GM08714 (cell line): ENCODE data around the gene ITGAV.
A peak's percentile ranks its signal among the peaks of the same experiment; 100 is the strongest.

ENCODE experiments used
- H3K4me3 ChIP-seq: fragments of 200-500 bp; sonication (Bioruptor generic); 2 replicates; pipeline ENCODE4 v1.5.1; 2014; ENCODE audit warnings: mild to moderate bottlenecking, low read length, inconsistent platforms
- ZNF274 ChIP-seq: IDR thresholded peaks from 2 replicates; pipeline ENCODE4 v1.6.1; 2012; ENCODE audit warnings: mild to moderate bottlenecking, low read depth, low read length

ITGAV gene

GRCh38 chr2:186695081-186695756, 105.4 kb downstream of the ITGAV start:
- H3K4me3 ChIP-seq: peak overlapping the region; percentile 67

GRCh38 chr2:186696290-186696689, 106.4 kb downstream of the ITGAV start:
- peak overlapping the region; percentile 67; the same call in 1 of the 2 replicates for H3K4me3 ChIP-seq
- TF ChIP-seq ZNF274: no peak

More at GRCh38 chr2:186695081-186695756, 105.4 kb downstream of the ITGAV start:
- TF ChIP-seq ZNF274: no peak

- TF ChIP-seq ZNF274: no peak
- no peak overlapping the region for H3K4me3 ChIP-seq
These were observed 106.9 kb downstream of the ITGAV start for GRCh38 chr2:186696804-186697203.

GRCh38 chr2:186697536-186697935, 107.7 kb downstream of the ITGAV start:
- no peak for TF ChIP-seq ZNF274
- H3K4me3 ChIP-seq: no peak overlapping the region

GRCh38 chr2:186699742-186700141, 109.9 kb downstream of the ITGAV start:
- TF ChIP-seq ZNF274: no peak
- no peak overlapping the region for H3K4me3 ChIP-seq

GRCh38 chr2:186702006-186702405, 112.2 kb downstream of the ITGAV start:
- no peak overlapping the region for H3K4me3 ChIP-seq
- TF ChIP-seq ZNF274: no peak

GRCh38 chr2:186702501-186702900, 112.6 kb downstream of the ITGAV start:
- no peak for TF ChIP-seq ZNF274
- no peak overlapping the region for H3K4me3 ChIP-seq

GRCh38 chr2:186704897-186705296, 115.0 kb downstream of the ITGAV start:
- no peak for TF ChIP-seq ZNF274
- H3K4me3 ChIP-seq: no peak overlapping the region

GRCh38 chr2:186709529-186710450, 119.9 kb downstream of the ITGAV start:
- H3K4me3 ChIP-seq: no peak overlapping the region
- TF ChIP-seq ZNF274: no peak

GRCh38 chr2:186713691-186714090, 123.8 kb downstream of the ITGAV start:
- no peak for TF ChIP-seq ZNF274
- no peak overlapping the region for H3K4me3 ChIP-seq

GRCh38 chr2:186714611-186715010, 124.8 kb downstream of the ITGAV start:
- TF ChIP-seq ZNF274: no peak
- H3K4me3 ChIP-seq: no peak overlapping the region

GRCh38 chr2:186716004-186716403, 126.1 kb downstream of the ITGAV start:
- H3K4me3 ChIP-seq: no peak overlapping the region
- TF ChIP-seq ZNF274: no peak

GRCh38 chr2:186716899-186717298, 127.0 kb downstream of the ITGAV start:
- TF ChIP-seq ZNF274: no peak

GRCh38 chr2:186717320-186718007, 127.6 kb downstream of the ITGAV start:
- H3K4me3 ChIP-seq: no peak overlapping the region
- no peak for TF ChIP-seq ZNF274

More at GRCh38 chr2:186716899-186717298, 127.0 kb downstream of the ITGAV start:
- H3K4me3 ChIP-seq: no peak overlapping the region
